ENCODE data around the gene THOC5.
A peak's percentile ranks its signal among the peaks of the same experiment; 100 is the strongest.

THOC5 gene

DNA sequence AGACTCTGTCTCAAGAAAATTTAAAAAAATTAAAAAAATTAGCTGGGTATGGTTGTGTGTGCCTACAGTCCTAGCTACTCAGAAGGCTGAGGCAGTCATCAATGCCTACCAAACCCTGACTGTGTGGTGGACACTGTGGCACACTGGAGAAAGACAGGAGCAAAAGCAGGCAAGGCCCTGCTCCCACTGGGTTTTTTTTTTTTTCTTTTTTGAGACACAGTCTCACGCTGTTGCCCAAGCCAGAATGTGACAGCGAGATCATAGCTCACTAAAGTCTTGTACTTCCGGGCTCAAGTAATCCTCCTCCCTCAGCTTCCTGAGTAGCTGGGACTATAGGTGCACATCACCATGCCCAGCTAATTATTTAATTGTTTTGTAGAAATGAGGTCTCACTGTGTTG, 68.9 kb downstream of the THOC5 start:
- TF ChIP-seq, protein P1, sequence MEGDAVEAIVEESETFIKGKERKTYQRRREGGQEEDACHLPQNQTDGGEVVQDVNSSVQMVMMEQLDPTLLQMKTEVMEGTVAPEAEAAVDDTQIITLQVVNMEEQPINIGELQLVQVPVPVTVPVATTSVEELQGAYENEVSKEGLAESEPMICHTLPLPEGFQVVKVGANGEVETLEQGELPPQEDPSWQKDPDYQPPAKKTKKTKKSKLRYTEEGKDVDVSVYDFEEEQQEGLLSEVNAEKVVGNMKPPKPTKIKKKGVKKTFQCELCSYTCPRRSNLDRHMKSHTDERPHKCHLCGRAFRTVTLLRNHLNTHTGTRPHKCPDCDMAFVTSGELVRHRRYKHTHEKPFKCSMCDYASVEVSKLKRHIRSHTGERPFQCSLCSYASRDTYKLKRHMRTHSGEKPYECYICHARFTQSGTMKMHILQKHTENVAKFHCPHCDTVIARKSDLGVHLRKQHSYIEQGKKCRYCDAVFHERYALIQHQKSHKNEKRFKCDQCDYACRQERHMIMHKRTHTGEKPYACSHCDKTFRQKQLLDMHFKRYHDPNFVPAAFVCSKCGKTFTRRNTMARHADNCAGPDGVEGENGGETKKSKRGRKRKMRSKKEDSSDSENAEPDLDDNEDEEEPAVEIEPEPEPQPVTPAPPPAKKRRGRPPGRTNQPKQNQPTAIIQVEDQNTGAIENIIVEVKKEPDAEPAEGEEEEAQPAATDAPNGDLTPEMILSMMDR (conservative IDR thresholded peaks at IDR 0.05; ENCODE audit: low read length) = no peak
- no peak for DNase-seq (ENCODE audit: low read depth)

GRCh38 chr22:29483254-29483653, 70.3 kb downstream of the THOC5 start:
- H3K4me3 ChIP-seq (ENCODE audit: low read length) = no peak overlapping the region
- TF ChIP-seq, protein P1 (conservative IDR thresholded peaks at IDR 0.05; ENCODE audit: low read length) = no peak
- no peak for DNase-seq (ENCODE audit: low read depth)

More for the DNA sequence above, 68.9 kb downstream of the THOC5 start:
- no peak overlapping the region for H3K4me3 ChIP-seq (ENCODE audit: low read length)

DNA sequence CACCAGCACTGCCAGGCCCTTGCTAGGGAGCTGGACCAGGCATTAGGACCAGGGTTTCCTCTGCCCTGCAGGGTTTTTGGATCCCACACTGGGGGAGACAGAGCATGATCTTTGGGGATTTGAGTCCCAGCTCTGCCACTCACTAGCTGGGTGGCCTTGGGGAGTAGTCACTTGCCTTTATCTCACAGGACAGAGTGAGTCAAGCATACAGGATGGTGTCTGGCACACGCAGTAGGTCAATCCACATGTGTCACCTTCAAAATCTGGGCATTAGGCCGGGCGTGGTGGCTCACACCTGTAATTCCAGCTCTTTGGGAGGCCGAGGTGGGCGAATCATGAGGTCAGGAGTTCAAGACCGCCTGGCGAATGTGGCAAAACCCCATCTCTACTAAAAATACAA, 70.8 kb downstream of the THOC5 start:
- no peak for DNase-seq (ENCODE audit: low read depth)
- H3K4me3 ChIP-seq (ENCODE audit: low read length) = no peak overlapping the region
- TF ChIP-seq, protein P1 (conservative IDR thresholded peaks at IDR 0.05; ENCODE audit: low read length) = no peak

- H3K4me3 ChIP-seq (ENCODE audit: low read length) = no peak overlapping the region
- DNase-seq (ENCODE audit: low read depth) = no peak
- TF ChIP-seq, protein P1 (conservative IDR thresholded peaks at IDR 0.05; ENCODE audit: low read length) = no peak
Observed at GRCh38 chr22:29482253-29482652, 71.3 kb downstream of the THOC5 start.

DNA sequence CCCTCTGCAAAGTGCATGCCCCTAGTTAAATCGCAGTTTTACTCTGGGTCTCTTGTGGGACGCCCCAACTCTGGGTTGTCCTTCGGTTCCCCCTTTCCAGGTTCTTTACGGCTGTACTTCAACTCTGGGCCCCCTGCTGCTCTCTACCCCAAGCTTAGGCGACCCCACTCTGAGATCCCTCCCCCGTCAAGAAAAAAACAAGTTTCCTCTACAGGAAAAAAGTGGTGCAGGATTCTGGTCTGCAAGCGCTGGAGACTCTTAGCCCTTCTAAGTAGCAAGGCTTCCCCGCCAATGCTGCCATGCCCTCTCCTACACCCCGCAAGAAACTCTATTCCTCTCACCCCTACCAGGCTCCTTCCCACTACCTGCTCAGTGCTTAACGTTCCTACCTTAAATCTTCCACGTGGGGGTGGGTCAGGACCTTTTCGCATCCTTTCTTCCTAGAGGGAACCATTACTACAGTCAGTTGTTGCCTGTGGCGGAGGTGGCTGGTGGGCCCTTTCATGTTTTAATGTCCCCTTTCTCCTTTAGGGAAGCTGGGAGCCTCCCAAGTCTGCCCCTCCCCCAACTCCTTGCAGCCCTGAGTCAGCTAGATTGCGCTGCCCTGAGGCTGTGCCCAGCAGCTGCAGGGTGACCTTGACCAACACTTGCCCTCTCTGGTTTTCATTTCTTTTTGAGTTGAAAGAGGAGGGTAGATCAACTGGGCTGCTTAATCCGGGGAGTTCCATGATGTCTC, 72.1 kb downstream of the THOC5 start:
- peak; percentile 6 for DNase-seq (ENCODE audit: low read depth)
- TF ChIP-seq, protein P1 (conservative IDR thresholded peaks at IDR 0.05; ENCODE audit: low read length) = no peak

GRCh38 chr22:29480512-29481264, 72.9 kb downstream of the THOC5 start:
- TF ChIP-seq, protein P1 (conservative IDR thresholded peaks at IDR 0.05; ENCODE audit: low read length) = no peak
- peak overlapping the region; percentile 26; the same call in 1 of the 2 replicates for H3K4me3 ChIP-seq (ENCODE audit: low read length)
- peak; percentile 35 for DNase-seq (ENCODE audit: low read depth)

More for the DNA sequence above, 72.1 kb downstream of the THOC5 start:
- H3K4me3 ChIP-seq (ENCODE audit: low read length) = peak overlapping the region; percentile 26; the same call in 1 of the 2 replicates

DNA sequence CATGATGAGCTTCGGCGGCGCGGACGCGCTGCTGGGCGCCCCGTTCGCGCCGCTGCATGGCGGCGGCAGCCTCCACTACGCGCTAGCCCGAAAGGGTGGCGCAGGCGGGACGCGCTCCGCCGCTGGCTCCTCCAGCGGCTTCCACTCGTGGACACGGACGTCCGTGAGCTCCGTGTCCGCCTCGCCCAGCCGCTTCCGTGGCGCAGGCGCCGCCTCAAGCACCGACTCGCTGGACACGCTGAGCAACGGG, 73.4 kb downstream of the THOC5 start:
- TF ChIP-seq, protein P1 (conservative IDR thresholded peaks at IDR 0.05; ENCODE audit: low read length) = no peak
- DNase-seq (ENCODE audit: low read depth) = no peak
- H3K4me3 ChIP-seq (ENCODE audit: low read length) = peak overlapping the region; percentile 9; the same call in 1 of the 2 replicates

Data from AG10803 (cell line).